GM18858 (cell line): ENCODE data around the gene DGKB.
A peak's percentile ranks its signal among the peaks of the same experiment; 100 is the strongest.
"Not testable (repeated sequence)": the region's sequence is repeated elsewhere in the genome, so short reads cannot be mapped to it uniquely, and the experiment has no call there.

Experiments used
- ATAC-seq: cut with Tn5 transposase; IDR thresholded peaks from one replicate; pipeline ENCODE4 v1.9.1; 2021; ENCODE audit not compliant: unreplicated experiment

The DGKB gene

DNA sequence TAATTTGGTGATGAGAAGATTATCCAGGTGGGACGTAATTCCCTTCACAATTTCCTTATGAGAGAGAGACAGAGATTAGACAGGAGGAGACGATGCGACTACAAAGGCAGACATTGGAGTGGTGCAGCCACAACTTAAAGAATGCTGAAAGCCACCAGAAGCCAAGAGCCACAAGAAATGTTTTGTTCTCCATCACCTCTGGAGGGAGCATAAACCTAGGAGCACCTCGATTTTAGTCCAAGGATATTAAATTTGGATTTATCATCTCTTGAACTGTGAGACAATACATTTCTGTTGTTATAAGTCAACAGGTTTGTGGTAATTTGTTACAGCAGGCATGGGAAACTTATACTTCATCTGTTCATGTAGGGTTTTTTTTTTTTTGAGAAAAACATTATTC lies 418.9 kb downstream of the DGKB start:
- no peak for ATAC-seq

DNA sequence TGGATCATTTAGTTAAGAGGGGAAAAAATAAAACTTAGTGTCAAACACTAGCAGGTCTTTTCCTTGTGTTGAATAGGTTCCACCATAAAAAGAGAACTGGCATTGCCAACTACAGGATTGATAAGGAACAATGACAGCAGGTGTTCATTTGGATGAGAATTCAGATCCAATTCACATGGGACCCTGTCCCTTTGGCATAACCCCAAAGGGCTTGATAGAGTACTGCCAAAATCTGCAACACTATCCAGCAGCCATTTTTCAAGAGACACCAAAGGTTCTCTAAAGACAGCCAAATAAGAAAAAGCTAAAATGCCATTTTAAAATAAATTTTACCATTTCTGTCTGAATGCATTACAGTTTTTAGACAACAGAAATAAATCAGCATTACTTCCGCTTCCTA lies 422.3 kb downstream of the DGKB start:
- no peak for ATAC-seq

GRCh38 chr7:14478834-14479510 lies 423.6 kb downstream of the DGKB start:
- ATAC-seq = no peak

GRCh38 chr7:14461716-14462115 lies 440.8 kb downstream of the DGKB start:
- ATAC-seq = not testable (repeated sequence)

- ATAC-seq = not testable (repeated sequence)
Observed at GRCh38 chr7:14458846-14459245, 443.7 kb downstream of the DGKB start.

DNA sequence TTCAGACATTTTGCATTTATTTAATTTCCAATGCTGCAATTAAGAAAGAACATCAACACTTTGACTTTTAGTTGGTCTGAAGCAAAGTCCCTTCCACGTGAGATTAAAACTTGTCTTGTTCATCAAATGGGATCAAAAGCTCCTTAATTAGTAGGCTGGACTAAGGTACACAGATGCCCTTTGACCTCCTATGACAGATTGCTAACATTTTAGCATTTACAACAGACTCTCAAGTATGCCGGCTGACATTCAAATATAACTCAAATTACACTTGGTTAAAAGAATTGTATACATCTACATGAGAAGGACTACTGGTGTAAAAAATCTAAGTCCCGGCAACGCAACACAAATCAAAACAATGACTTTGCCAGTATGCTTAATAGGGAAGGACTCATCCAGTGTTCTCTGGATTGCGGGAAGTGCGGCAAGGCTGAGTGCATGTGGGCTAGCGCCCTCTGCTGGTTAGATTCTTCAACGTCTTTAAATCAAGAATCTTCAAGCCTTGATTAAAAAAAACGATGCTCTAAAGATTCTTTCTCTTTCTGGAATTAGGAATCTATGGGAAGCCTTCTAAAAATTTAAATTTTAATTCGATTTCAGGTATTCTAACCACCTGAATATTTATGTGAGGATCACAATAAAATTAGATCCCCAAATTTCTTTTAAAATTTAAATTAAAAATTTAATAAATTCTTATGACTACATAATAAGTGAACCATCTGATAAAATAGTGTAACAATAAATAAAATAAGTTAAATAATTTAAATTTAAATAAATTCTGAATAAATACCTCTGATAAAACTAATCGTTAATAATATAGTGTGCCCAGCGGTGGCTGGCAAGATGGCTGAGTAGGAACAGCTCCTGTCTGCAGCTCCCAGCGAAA lies 444.7 kb downstream of the DGKB start:
- ATAC-seq = peak; percentile 79

DNA sequence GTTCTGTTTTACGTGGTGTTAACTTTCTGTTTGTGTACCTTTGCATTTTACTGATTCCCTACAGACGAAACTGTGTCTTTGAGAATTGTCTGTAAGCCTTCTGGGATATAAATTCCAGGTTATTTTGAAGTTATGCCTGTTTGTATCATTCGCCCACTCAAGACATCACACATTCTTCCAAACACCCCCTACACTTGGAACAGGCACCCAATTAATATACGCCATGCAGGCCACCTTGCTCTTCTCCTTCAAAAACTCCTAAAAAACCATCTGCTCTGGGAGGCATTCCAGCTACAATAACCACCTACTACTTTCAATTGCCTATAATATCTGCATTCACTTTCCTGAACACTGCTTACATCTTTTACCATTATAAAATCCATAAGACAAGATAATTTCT lies 453.3 kb downstream of the DGKB start:
- ATAC-seq = no peak

GRCh38 chr7:14446829-14447228 lies 455.7 kb downstream of the DGKB start:
- no peak for ATAC-seq

DNA sequence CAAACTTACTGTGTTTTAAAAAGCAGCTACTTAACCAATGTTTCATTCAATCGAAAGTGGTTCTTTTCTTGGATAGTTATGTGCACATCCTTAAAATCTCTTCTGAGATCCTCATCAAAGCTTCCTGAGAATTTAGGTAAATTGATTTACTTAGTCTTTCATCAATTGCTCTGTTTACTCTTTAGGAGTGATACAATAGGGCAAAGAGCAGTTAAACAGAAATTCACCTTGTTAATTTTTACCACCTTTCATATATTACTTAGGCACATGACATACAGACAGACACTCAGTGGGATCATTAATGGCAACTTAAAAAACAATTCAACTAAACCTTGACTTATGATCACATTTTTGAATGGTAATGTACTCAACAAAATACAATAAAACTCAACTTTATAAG lies 456.3 kb downstream of the DGKB start:
- ATAC-seq = no peak

- ATAC-seq = no peak
Observed at GRCh38 chr7:14438366-14438765, 464.2 kb downstream of the DGKB start.

DNA sequence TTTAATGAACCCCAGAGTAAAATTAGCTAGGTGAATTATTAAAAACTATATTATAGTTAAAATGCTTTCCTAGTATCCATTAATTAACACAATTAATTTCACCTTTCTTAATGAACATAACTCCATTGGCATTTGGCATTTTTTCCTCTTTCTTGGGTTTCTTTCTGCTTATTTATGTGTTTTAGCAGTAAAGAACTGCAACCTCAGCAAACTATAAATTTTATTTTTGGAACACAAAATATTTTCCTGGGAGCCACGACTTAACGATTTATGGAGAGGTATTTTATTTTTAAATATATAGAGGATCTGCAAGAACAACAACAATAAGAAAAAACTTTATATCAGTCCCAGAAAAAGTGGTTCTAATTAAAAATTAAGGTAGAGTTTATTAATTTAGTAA lies 465.7 kb downstream of the DGKB start:
- ATAC-seq = no peak

DNA sequence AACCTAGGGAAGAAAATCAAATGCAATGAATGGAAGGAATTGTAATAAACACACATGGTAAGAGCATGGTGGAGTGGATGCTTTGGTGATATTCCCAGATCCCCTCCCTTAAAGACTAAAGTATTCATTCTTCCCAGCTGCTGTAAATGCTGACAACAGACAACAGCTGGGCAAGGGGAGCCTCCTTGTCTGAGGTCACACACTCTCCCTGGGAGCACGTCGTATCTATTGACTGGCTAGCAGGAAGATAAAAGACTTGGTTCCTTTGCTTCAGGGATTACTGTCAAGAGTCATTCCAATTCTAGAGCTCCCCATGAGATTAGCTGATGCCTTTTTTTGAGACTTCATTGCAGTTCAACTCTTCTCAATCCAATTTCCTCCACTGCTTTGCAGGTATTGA lies 469.6 kb downstream of the DGKB start:
- ATAC-seq = no peak

GRCh38 chr7:14430926-14431325 lies 471.6 kb downstream of the DGKB start:
- ATAC-seq = no peak

DNA sequence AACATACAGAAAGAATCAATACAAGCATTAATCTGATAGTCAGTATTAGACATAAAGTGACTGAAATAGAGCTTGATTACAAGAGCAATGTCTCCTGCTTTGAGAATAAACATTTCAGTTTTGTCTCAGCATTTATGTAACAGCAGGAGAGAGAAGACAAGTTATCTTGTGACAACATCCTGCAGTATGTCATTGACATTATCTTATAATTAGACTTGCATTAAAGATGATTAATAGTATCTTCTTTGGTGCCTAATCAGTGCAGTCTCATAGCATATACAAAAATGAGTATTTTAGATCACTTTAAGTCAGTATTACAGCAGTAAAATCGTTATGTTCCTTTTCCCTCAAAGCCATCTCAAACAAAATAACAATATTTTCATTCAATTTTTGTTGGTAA lies 477.0 kb downstream of the DGKB start:
- ATAC-seq = no peak

GRCh38 chr7:14424675-14425074 lies 477.9 kb downstream of the DGKB start:
- ATAC-seq = no peak

DNA sequence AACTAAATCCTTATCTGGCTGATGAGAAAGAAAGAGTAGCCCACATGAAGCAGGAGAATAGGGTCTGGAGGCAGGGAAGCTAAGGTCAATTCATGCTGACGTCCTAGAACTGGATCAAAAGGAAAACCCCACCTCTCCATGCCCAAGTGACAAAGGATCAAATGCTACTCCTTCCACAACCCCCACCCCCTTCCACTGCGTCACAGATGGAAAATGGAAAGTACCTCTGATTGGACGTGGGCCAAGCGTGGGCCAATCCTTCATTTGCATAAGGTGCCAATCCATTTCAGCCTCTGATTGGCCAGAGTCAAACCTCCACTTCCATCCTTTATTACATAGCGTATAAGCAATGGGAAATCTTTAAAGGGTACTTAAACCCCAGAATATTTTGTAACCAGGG lies 481.8 kb downstream of the DGKB start:
- no peak for ATAC-seq

GRCh38 chr7:14419531-14419930 lies 483.0 kb downstream of the DGKB start:
- ATAC-seq = no peak

- no peak for ATAC-seq
Observed at GRCh38 chr7:14418633-14419032, 483.9 kb downstream of the DGKB start.

- no peak for ATAC-seq
Observed at GRCh38 chr7:14414274-14414986, 488.1 kb downstream of the DGKB start.

DNA sequence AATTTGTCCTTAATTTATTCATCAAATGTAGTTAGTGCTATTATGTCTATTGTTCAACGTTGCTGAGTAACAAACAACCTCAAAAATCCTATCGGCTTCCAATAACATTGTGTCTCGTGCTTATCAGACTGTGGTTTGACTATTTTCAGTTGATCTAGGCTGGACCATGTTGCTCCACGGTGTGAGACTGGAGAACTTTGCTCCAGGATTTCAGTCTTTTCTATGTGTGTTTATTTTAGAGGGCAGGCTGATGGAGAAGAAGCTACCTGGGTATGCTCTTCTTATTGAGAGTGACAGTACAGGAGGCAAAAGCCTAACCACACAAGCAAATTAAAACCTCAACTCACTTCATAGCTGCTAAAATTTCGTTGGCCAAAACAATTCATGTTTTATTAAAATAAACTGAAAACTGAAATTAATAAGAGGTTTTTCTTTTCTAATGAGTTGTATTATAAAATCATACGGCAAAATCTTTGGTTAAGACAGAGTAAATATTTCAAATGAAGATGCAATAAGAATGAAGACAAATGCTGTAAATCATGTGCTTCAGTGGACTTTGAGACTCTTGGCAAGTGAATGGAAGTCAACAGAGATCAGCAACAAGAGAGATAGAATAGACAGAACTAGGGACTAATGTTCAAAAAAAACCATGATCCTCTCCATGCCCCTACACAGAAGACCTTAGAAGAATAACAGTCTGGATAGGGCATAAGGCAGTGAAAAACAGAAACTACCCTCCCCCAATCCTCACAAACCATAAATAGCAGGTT lies 495.1 kb downstream of the DGKB start:
- no peak for ATAC-seq

DNA sequence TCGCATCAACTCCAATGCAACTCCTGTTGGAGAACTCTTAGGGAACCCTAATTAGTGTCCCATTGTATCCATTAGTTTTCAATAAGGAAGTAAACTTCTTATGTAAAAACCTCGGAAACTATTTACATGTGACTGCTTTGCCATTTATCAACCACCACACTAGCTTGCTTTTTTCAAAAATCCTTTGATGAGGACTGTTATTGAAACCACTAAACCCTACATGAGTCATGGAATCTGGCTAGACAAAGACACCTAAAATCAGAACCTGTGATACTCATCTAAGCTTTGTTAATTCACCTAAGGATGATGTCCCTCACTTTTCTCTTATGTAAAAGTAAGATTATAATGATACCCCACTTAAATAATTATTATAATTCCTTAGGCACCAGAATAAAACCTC lies 499.0 kb downstream of the DGKB start:
- ATAC-seq = no peak
